Activated T-cell treated with anti-CD3 and anti-CD28 coated beads for 1 hour (primary cell): ENCODE data around the gene SCG2.

Experiments used
- DNase-seq: peaks from one replicate; pipeline ENCODE4 v3.0.0-alpha.2; 2020; ENCODE audit warnings: low read depth

Gene SCG2, protein sequence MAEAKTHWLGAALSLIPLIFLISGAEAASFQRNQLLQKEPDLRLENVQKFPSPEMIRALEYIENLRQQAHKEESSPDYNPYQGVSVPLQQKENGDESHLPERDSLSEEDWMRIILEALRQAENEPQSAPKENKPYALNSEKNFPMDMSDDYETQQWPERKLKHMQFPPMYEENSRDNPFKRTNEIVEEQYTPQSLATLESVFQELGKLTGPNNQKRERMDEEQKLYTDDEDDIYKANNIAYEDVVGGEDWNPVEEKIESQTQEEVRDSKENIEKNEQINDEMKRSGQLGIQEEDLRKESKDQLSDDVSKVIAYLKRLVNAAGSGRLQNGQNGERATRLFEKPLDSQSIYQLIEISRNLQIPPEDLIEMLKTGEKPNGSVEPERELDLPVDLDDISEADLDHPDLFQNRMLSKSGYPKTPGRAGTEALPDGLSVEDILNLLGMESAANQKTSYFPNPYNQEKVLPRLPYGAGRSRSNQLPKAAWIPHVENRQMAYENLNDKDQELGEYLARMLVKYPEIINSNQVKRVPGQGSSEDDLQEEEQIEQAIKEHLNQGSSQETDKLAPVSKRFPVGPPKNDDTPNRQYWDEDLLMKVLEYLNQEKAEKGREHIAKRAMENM

GRCh38 chr2:223601932-223602666 lies at the start of gene SCG2:
SCG2 (minus strand) TSS chr2:223602361; CDS start chr2:223599282, 3,079 bp downstream.
- DNase-seq: no peak

DNA sequence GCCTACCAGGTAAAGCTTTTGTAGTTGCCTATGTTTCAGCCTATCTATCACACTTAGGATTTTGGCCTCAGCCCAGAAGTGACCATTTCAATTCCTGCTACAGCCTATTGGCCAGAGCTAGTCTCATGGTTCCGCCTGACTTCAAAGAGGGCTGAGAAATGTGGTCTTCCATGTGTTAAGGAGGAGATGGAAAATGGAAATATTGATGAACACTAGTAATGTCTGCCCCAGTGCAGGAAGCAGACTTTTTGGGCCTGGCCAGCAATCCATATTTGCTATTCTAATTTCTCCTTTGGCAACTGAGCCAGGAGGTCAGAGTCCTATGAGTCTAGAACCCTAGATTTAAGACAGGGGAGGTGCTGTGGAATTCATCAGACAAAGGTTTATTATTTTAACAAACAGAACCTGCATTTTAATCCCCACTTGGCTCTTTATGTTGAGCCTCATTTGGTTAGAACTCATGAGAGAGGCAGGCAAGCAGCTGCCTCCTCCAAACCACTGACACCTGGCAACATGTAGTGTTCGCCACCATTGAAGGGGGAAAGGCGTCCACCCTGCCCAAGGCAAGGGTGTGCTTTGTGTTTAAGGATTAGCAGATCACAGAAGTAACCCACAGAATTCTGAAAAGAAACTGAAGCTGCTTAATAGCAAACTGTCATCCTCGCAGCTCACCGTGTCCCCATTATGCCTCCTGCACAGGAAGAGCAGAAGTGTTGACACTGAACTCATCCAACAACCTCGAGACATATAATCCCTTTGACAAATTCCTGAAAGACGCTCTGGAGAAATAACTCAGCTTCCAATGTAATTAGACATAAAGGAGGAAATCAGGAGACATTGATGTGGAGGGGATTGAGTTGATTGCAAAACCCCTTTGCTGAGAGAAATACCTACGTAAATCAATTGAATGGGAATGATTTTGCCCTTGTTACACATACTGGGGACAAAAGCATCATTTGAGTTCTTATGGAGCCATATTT lies 47.7 kb upstream of the SCG2 start:
- DNase-seq: no peak

GRCh38 chr2:223648755-223649154 lies 46.6 kb upstream of the SCG2 start:
- DNase-seq: no peak

- DNase-seq: no peak
Measured at GRCh38 chr2:223647258-223647952, 45.2 kb upstream of the SCG2 start.

DNA sequence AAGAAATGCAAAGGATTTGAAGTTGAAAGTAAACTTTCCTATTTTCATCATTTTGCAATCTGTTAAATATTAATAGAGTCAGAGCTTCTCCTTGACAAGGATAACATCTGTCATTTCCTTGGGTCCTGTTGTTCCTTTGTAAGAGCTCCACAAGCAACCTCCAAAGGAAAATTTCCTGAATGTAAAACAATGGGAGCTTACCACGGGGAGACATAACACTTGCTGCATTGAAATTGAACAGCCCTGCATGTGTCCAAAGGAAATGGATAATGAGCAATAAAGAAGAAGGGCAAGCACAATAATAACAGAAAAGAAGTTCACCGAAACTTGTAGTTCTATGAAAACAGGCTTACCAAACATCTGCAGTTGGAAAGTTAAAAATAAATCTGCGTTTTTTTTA lies 42.0 kb upstream of the SCG2 start:
- DNase-seq: no peak

DNA sequence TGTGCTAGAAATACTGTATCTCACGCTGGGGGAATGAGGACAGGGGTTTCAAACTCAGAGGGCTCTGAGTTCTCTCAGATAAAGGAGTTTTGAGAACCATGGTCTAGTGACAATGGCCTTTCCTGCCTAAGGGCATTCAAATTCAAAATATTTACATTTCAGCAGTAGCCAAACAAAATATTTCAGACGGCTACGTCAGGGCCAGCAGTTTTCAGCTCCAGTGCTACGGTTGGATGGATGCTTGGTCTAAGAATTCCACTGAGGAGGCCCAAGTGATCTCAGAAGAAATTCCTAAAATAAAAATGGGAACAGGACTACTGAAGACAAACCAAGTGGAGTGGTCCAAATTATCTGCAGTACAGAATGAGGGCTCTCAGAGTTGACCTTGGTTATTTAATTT lies 41.1 kb upstream of the SCG2 start:
- DNase-seq: no peak

DNA sequence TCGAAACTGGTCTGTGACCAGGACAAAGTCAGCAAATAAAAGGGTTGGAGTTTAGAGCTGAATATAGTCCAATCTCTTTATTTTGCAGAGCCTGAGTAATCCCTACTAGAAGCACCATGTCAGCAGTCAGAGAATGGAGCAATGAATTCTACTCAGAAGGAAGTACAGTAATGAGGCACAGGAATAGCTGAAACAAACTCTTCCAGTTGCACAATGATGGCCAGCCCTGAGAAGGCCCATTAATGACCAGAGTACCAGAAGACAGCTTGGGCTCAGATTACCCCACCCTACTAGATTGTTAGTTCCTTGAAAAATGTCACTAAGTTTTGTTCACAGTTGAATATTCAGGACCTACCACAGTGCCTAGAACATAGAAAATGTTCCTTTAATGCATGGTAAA lies 40.3 kb upstream of the SCG2 start:
- no peak for DNase-seq

GRCh38 chr2:223641082-223641481 lies 38.9 kb upstream of the SCG2 start:
- no peak for DNase-seq

DNA sequence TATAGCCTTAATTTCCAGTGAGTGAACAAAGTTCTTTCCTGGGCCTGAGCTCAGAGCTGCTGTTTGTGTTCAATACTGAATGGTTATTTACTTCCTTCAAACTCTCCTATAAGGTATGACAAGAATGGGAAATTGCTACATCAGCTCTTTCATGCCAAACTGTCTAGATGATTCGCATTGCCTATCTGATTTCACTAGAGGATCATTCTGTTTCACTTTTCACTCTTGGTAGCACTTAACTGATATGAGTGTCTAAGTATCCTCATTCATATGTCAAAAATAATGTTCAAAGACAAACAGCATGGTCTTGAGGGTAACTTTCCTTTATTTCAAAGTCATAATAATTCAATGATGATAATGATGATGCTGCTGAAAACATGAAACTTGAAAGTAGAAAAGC lies 32.9 kb upstream of the SCG2 start:
- DNase-seq: no peak

DNA sequence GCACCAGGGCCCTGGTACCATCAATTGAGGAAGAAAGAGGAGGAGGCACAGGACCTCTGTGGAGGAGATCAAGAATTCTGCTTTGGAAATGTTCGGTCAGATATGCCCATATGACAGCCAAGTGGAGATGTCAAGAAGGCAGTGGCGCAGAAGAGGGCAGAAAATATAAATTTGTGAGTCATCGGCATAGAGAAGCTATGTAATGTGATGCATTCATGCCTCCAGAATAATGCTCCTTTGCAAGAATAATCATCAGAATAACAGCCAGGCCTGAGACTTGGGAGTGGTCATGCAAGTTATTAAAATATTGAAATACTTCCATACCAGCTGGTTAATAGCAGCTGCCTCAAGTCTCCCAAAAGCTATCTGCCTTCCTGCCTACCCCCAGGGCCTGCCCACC lies 32.1 kb upstream of the SCG2 start:
- DNase-seq: no peak

- DNase-seq: no peak
Measured at GRCh38 chr2:223633656-223634055, 31.5 kb upstream of the SCG2 start.

DNA sequence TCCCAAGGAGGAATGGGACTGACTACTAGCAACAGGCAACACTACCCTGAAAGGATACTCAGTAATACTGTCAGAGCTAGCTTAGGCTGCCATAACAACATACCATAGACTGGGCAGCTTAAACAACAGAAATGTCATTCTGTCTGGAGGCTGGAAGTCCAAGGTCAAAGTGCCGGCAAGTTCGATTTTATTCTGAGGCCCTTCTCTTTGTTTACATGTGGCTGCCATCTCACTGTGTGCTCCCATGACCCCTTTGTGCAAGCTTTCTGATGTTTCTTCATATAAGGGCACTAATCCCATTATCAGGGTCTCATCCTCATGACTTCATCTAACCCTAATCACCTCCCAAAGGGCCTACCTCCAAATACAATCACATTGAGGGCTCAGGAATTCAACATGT lies 30.7 kb upstream of the SCG2 start:
- no peak for DNase-seq

DNA sequence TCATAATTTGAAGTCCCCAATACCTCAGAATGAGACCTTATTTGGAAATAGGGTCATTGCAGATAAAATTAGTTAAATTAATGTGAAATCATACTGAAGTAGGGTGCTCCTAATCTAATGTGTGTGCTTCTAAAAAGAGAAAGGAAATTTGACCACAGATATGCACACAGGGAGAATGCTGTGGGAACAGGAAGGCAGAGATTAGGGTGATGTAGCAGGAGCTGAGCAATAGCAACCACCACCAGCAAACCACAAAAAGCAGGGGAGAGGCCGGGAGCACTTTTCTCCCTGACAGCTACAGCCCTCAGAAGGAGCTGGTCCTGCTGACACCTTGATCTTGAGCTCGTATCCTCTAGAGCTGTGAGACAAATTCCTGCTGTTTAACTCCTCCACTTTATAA lies 24.6 kb upstream of the SCG2 start:
- DNase-seq: no peak

GRCh38 chr2:223625652-223626051 lies 23.5 kb upstream of the SCG2 start:
- DNase-seq: no peak

DNA sequence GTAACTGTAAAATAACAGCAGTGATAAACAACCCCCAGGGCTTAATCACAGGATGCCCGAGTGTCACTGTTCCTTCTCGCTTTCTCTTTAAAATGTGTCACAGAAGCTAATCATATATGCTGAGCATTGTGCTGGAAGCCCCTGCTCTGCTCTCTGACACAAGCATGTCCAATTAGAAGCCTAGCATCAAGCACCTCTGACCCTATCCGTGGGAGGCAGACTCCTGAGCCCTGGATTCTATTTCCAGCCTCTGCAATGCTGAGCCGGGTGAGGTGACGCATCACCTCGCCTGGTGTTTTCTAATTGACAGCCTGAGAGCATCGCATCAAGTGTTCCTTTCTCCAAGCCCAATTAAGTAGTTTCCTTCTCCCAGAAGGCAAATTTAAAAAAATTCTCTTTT lies 19.7 kb upstream of the SCG2 start:
- no peak for DNase-seq

DNA sequence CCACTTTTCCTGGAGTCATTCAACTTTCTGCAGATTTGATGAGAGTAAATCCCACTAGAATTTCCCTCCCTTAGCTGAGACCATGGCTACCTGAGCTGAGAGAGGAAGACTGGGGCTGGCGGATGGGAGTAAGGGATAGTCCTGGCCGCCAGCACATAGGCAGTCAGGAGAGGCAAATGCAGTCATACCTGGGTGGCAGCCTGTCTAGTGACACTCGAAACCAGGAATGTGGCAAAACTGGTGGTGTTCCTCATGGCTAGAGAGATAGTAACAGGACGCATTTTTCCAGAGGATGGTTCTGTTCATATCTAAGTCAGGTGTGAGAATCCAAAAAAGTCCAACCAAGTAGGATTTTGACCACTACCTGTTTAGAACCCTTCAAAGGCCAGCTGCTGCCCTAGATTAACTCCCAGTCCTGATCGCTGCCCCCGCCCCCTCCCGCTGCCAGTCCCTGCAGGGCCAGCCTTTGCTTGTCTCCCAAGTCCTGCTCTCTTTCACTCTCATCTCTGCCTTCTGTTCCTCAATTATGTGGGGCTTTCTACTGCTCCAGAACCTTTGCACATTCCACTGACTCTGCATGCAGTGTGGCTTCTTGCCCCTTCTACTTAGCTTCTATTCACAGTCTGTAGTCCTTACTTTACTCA lies 17.4 kb upstream of the SCG2 start:
- DNase-seq: no peak

- no peak for DNase-seq
Measured at GRCh38 chr2:223618172-223619035, 16.2 kb upstream of the SCG2 start.

GRCh38 chr2:223614534-223614933 lies 12.4 kb upstream of the SCG2 start:
- DNase-seq: no peak

DNA sequence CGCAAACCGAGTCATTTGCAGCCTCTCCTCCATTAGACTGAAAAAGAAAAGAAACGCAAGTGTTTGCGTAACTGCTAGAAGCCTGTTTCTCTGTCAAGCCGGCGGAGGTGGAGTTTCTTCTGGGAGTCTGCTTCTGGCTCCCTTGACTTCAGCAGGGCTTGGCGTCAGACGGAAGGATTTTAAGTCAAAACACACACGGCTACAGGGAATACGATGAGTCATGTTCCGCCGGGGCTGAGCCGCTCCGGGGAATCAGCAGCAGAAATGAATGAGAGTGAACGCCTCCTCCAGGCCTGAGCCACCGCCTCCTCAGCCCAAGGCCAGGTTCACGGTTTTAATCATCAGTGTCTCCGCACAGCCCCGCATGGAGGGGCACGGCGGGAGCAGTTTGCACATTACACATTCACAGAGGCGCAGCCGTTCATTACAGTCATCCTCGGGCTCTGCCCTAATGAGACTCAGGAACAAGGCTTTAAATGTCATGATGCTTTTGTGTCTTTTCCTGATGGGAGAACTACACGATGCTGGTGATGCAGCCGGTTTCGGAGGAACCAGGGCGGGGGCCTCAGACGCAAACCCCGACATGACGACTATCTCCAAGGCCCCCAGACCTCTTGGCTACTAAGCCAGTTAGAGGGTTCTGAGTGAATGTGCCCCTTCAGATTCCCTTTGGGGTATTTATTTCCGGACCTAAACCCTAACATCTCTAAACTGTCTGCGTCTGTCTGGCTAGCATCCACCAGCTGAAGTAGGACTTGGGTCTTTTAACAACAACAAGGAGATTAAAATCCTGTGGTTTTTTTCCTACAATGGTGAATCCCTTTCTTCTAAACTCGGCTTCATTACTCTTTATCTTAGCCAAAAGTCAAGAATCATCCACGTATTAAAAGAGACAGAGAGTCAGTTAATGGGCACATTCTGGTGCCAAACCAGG lies 11.1 kb upstream of the SCG2 start:
- no peak for DNase-seq
